Measurements from ENCODE around the gene DUS2. TPM values are rescaled to one million over a fixed set of nuclear protein-coding genes. Genes with fewer than 3 reads are reported as not detected.
A peak's percentile ranks its signal among the peaks of the same experiment; 100 is the strongest.

Gene DUS2
- total RNA-seq, 2 experiments from 2014 or later: 19.9 to 32.4 TPM

GRCh38 chr16:68088130-68088972 is 65.3 kb downstream of the DUS2 start:
- Histone ChIP-seq H3K4me3 (ENCODE audit: low read depth, low read length, poor library complexity, severe bottlenecking) (peak overlapping the region; percentile 91), H3K79me2 (ENCODE audit: insufficient read depth, low read depth, low read length) (peaks cover 78% of the 10 kb centered on the region), H4K20me1 (ENCODE audit: insufficient read depth, low read length) (peaks cover 43% of the 10 kb centered on the region), H3K9me2 (ENCODE audit: insufficient read depth, low read length) (no peaks in the 10 kb centered on the region), H3K36me3 (ENCODE audit: insufficient read depth, low read length) (no peaks in the 10 kb centered on the region), H2AFZ (ENCODE audit: low read length) (no peak overlapping the region), H3K4me1 (ENCODE audit: insufficient read depth, low read length, poor library complexity, severe bottlenecking) (peaks cover 63% of the 10 kb centered on the region), H3K4me2 (ENCODE audit: low read length) (peak overlapping the region; percentile 96), H3K27ac (ENCODE audit: low read depth, low read length, poor library complexity, severe bottlenecking) (peak overlapping the region; percentile 90), H3K9me3 (ENCODE audit: low read length) (no peaks in the 10 kb centered on the region)
- intact Hi-C loops (cut with micrococcal nuclease; ENCODE audit: unreplicated experiment): loop anchor here (10.0 kb wide), 1 partner anchor 524 kb away; the partner anchor contains the start of gene CTCF
- no TSS peak for BruUV-seq (replicated peaks)
- ChIA-PET CTCF (ENCODE audit: unreplicated experiment) (interaction anchor here (0.6 kb wide), 1 partner anchor 444 kb away, joined by 7 read pairs; no protein-coding TSS in a partner anchor), POLR2A (interaction anchor here (0.6 to 0.9 kb wide), 4 partner anchors 8 to 33 kb away, joined by 3 to 4 read pairs (median 4); no protein-coding TSS in a partner anchor)
- no peak for DNase-seq (ENCODE audit: low spot score)
- no peak for TF ChIP-seq CTCF (conservative IDR thresholded peaks at IDR 0.05; ENCODE audit: low read length)
- TF ChIP-seq EZH2phosphoT487 (IDR thresholded peaks at IDR 0.05; ENCODE audit: borderline replicate concordance, low read depth, low read length): no peak

DNA sequence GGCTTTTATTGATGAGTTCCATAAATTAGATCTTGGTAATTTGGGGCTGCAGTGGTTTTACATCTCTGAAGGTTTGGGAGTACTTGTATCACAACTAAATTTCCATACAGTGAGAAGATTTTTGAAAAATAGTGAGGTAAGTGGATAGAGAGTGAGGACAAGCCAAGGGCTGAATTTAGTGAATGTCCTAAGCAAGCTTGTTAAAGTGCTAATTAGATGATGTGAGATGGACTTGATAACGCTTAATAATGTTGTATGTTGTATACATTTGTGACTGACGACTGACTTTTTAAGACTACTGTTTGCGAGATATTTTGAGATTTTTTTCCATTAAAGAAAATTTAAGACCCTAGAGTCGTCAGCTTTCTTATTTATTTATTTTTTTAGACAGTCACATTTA is 66.0 kb downstream of the DUS2 start:
- Histone ChIP-seq H4K20me1 (ENCODE audit: insufficient read depth, low read length) (peaks cover 50% of the 10 kb centered on the region), H3K4me2 (ENCODE audit: low read length) (peak overlapping the region; percentile 78), H3K4me1 (ENCODE audit: insufficient read depth, low read length, poor library complexity, severe bottlenecking) (peaks cover 63% of the 10 kb centered on the region), H3K27ac (ENCODE audit: low read depth, low read length, poor library complexity, severe bottlenecking) (peak overlapping the region; percentile 59), H3K9me2 (ENCODE audit: insufficient read depth, low read length) (no peaks in the 10 kb centered on the region), H3K9me3 (ENCODE audit: low read length) (no peaks in the 10 kb centered on the region), H2AFZ (ENCODE audit: low read length) (no peak overlapping the region), H3K79me2 (ENCODE audit: insufficient read depth, low read depth, low read length) (peaks cover 85% of the 10 kb centered on the region), H3K4me3 (ENCODE audit: low read depth, low read length, poor library complexity, severe bottlenecking) (peak overlapping the region; percentile 60), H3K36me3 (ENCODE audit: insufficient read depth, low read length) (no peaks in the 10 kb centered on the region)
- TF ChIP-seq CTCF (conservative IDR thresholded peaks at IDR 0.05; ENCODE audit: low read length) (no peak), EZH2phosphoT487 (IDR thresholded peaks at IDR 0.05; ENCODE audit: borderline replicate concordance, low read depth, low read length) (no peak)
- ChIA-PET CTCF (ENCODE audit: unreplicated experiment) (no interaction called here), POLR2A (interaction anchor here (0.6 to 0.8 kb wide), 2 partner anchors 18 to 32 kb away, joined by 3 to 4 read pairs; no protein-coding TSS in a partner anchor)
- intact Hi-C loops (cut with micrococcal nuclease; ENCODE audit: unreplicated experiment): loop anchor here (10.0 kb wide), 1 partner anchor 524 kb away; the partner anchor contains the start of gene CTCF
- BruUV-seq (replicated peaks): TSS peak; percentile 6
- DNase-seq (ENCODE audit: low spot score): no peak

All from OCI-LY7 (cell line).